ENCODE results near the gene RXRA.

The RXRA gene

GRCh38 chr9:134299883-134300282 is 26.4 kb upstream of the RXRA start:
- no peak for TF ChIP-seq CTCF (IDR thresholded peaks at IDR 0.05; ENCODE audit: insufficient read depth, low read length, missing control alignments)
- no peak overlapping the region for H3K4me3 ChIP-seq (ENCODE audit: low read depth, low read length)
- no peak for DNase-seq (ENCODE audit: low read depth, low spot score)
- ChIA-PET POLR2A (no interaction called here), CTCF (interaction anchor here (1.3 kb wide), 1 partner anchor 129 kb away, joined by 3 read pairs; no protein-coding TSS in a partner anchor)

GRCh38 chr9:134301387-134302129 is 24.7 kb upstream of the RXRA start:
- CTCF ChIA-PET = interaction anchor here (1.4 kb wide), 1 partner anchor 131 kb away, joined by 4 read pairs; no protein-coding TSS in a partner anchor
- no peak overlapping the region for H3K4me3 ChIP-seq (ENCODE audit: low read depth, low read length)
- POLR2A ChIA-PET = no interaction called here
- no peak for DNase-seq (ENCODE audit: low read depth, low spot score)
- no peak for TF ChIP-seq CTCF (IDR thresholded peaks at IDR 0.05; ENCODE audit: insufficient read depth, low read length, missing control alignments)

GRCh38 chr9:134302130-134302817 is 24.0 kb upstream of the RXRA start:
- DNase-seq (ENCODE audit: low read depth, low spot score) = no peak
- POLR2A ChIA-PET = no interaction called here
- no peak overlapping the region for H3K4me3 ChIP-seq (ENCODE audit: low read depth, low read length)
- CTCF ChIA-PET = interaction anchor here (1.4 kb wide), 1 partner anchor 131 kb away, joined by 4 read pairs; no protein-coding TSS in a partner anchor
- no peak for TF ChIP-seq CTCF (IDR thresholded peaks at IDR 0.05; ENCODE audit: insufficient read depth, low read length, missing control alignments)

GRCh38 chr9:134303601-134304000 is 22.7 kb upstream of the RXRA start:
- no peak for DNase-seq (ENCODE audit: low read depth, low spot score)
- ChIA-PET CTCF (no interaction called here), POLR2A (no interaction called here)
- no peak for TF ChIP-seq CTCF (IDR thresholded peaks at IDR 0.05; ENCODE audit: insufficient read depth, low read length, missing control alignments)
- H3K4me3 ChIP-seq (ENCODE audit: low read depth, low read length) = no peak overlapping the region

- POLR2A ChIA-PET = no interaction called here
- CTCF ChIA-PET = no interaction called here
- TF ChIP-seq CTCF (IDR thresholded peaks at IDR 0.05; ENCODE audit: insufficient read depth, low read length, missing control alignments) = no peak
- no peak for DNase-seq (ENCODE audit: low read depth, low spot score)
- no peak overlapping the region for H3K4me3 ChIP-seq (ENCODE audit: low read depth, low read length)
Observed at GRCh38 chr9:134304261-134304660, 22.0 kb upstream of the RXRA start.

GRCh38 chr9:134304690-134305089 is 21.6 kb upstream of the RXRA start:
- H3K4me3 ChIP-seq (ENCODE audit: low read depth, low read length) = no peak overlapping the region
- POLR2A ChIA-PET = no interaction called here
- DNase-seq (ENCODE audit: low read depth, low spot score) = no peak
- no peak for TF ChIP-seq CTCF (IDR thresholded peaks at IDR 0.05; ENCODE audit: insufficient read depth, low read length, missing control alignments)
- CTCF ChIA-PET = no interaction called here
